HEK293 (cell line): ENCODE data around the gene MKRN2.

Source experiments
- SALL2 ChIP-seq: fragments of 450-650 bp; formaldehyde crosslinking; IDR thresholded peaks from 2 replicates; pipeline ENCODE4 v1.5.0; 2017; ENCODE audit warnings: missing biosample characterization, mild to moderate bottlenecking, missing genetic modification characterization, borderline replicate concordance
- SP3 ChIP-seq: fragments of 450-650 bp; formaldehyde crosslinking; IDR thresholded peaks from 2 replicates; pipeline ENCODE4 v1.5.1; 2016; ENCODE audit warnings: missing biosample characterization, missing genetic modification characterization
- ZBTB20 ChIP-seq: fragments of 450-650 bp; formaldehyde crosslinking; IDR thresholded peaks from 2 replicates; pipeline ENCODE4 v1.5.1; 2016; ENCODE audit warnings: missing biosample characterization, missing genetic modification characterization
- ZNF121 ChIP-seq: fragments of 450-650 bp; formaldehyde crosslinking; IDR thresholded peaks from 2 replicates; pipeline ENCODE4 v1.5.1; 2016; ENCODE audit warnings: missing biosample characterization, missing genetic modification characterization
- ZNF175 ChIP-seq: fragments of 450-650 bp; formaldehyde crosslinking; IDR thresholded peaks from 2 replicates; pipeline ENCODE4 v1.5.1; 2016; ENCODE audit warnings: missing biosample characterization, missing genetic modification characterization
- ZNF202 ChIP-seq: fragments of 450-650 bp; formaldehyde crosslinking; IDR thresholded peaks from 2 replicates; pipeline ENCODE4 v1.5.1; 2016; ENCODE audit warnings: missing biosample characterization, missing genetic modification characterization, borderline replicate concordance
- ZNF548 ChIP-seq: fragments of 450-650 bp; formaldehyde crosslinking; IDR thresholded peaks from 2 replicates; pipeline ENCODE4 v1.5.1; 2016; ENCODE audit warnings: missing biosample characterization, missing genetic modification characterization
- ZNF623 ChIP-seq: fragments of 450-650 bp; formaldehyde crosslinking; IDR thresholded peaks from 2 replicates; pipeline ENCODE4 v1.5.1; 2016; ENCODE audit warnings: missing biosample characterization, missing genetic modification characterization
- ZNF629 ChIP-seq: fragments of 450-650 bp; formaldehyde crosslinking; IDR thresholded peaks from 2 replicates; pipeline ENCODE4 v1.5.1; 2017; ENCODE audit warnings: missing biosample characterization, missing genetic modification characterization
- ZNF768 ChIP-seq: fragments of 450-650 bp; formaldehyde crosslinking; IDR thresholded peaks from 2 replicates; pipeline ENCODE4 v1.5.1; 2018; ENCODE audit warnings: missing biosample characterization, mild to moderate bottlenecking, missing genetic modification characterization
- TF ChIP-seq, protein P1 (sequence below): fragments of 450-650 bp; formaldehyde crosslinking; IDR thresholded peaks from 2 replicates; pipeline ENCODE4 v1.5.1; 2016; ENCODE audit warnings: missing biosample characterization, missing genetic modification characterization
- TF ChIP-seq, protein P2 (sequence below): fragments of 450-650 bp; formaldehyde crosslinking; IDR thresholded peaks from 2 replicates; pipeline ENCODE4 v1.5.1; 2016; ENCODE audit warnings: missing biosample characterization, missing genetic modification characterization
- TF ChIP-seq, protein P3 (sequence below): fragments of 450-650 bp; formaldehyde crosslinking; IDR thresholded peaks from 2 replicates; pipeline ENCODE4 v1.5.1; 2016; ENCODE audit warnings: missing biosample characterization, missing genetic modification characterization, low read depth

DNA sequence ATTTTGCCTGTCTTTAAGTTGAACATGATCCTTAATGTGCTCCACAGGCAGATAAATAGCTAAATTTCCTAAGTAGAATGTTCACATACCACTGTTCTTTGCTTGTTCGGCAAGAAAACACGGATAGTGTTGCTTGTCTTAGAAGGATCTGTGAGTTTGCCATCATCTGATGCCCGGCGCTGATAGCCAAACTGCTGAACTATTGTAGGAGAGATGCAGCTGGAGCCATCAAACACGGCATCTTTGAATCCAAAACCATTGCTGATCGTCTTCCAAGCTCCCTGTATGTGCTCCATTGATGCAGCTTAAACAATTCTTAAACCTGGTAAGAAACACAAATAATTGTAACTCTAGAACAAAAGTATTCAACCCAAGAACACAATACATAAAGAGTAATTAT, 61.5 kb downstream of the MKRN2 start:
- TF ChIP-seq ZNF629 (tag by site-specific recombination) (no peak), ZNF623 (tag by site-specific recombination) (no peak), ZNF548 (tag by site-specific recombination) (no peak), ZNF202 (tag by site-specific recombination) (no peak), SP3 (tag by site-specific recombination) (no peak), ZBTB20 (tag by site-specific recombination) (no peak), ZNF768 (no peak), ZNF121 (tag by site-specific recombination) (no peak), SALL2 (no peak), ZNF175 (tag by site-specific recombination) (no peak)
- TF ChIP-seq, protein P1, sequence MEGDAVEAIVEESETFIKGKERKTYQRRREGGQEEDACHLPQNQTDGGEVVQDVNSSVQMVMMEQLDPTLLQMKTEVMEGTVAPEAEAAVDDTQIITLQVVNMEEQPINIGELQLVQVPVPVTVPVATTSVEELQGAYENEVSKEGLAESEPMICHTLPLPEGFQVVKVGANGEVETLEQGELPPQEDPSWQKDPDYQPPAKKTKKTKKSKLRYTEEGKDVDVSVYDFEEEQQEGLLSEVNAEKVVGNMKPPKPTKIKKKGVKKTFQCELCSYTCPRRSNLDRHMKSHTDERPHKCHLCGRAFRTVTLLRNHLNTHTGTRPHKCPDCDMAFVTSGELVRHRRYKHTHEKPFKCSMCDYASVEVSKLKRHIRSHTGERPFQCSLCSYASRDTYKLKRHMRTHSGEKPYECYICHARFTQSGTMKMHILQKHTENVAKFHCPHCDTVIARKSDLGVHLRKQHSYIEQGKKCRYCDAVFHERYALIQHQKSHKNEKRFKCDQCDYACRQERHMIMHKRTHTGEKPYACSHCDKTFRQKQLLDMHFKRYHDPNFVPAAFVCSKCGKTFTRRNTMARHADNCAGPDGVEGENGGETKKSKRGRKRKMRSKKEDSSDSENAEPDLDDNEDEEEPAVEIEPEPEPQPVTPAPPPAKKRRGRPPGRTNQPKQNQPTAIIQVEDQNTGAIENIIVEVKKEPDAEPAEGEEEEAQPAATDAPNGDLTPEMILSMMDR, result no peak
- TF ChIP-seq, protein P2, sequence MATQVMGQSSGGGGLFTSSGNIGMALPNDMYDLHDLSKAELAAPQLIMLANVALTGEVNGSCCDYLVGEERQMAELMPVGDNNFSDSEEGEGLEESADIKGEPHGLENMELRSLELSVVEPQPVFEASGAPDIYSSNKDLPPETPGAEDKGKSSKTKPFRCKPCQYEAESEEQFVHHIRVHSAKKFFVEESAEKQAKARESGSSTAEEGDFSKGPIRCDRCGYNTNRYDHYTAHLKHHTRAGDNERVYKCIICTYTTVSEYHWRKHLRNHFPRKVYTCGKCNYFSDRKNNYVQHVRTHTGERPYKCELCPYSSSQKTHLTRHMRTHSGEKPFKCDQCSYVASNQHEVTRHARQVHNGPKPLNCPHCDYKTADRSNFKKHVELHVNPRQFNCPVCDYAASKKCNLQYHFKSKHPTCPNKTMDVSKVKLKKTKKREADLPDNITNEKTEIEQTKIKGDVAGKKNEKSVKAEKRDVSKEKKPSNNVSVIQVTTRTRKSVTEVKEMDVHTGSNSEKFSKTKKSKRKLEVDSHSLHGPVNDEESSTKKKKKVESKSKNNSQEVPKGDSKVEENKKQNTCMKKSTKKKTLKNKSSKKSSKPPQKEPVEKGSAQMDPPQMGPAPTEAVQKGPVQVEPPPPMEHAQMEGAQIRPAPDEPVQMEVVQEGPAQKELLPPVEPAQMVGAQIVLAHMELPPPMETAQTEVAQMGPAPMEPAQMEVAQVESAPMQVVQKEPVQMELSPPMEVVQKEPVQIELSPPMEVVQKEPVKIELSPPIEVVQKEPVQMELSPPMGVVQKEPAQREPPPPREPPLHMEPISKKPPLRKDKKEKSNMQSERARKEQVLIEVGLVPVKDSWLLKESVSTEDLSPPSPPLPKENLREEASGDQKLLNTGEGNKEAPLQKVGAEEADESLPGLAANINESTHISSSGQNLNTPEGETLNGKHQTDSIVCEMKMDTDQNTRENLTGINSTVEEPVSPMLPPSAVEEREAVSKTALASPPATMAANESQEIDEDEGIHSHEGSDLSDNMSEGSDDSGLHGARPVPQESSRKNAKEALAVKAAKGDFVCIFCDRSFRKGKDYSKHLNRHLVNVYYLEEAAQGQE (tag by site-specific recombination), result no peak
- TF ChIP-seq, protein P3, sequence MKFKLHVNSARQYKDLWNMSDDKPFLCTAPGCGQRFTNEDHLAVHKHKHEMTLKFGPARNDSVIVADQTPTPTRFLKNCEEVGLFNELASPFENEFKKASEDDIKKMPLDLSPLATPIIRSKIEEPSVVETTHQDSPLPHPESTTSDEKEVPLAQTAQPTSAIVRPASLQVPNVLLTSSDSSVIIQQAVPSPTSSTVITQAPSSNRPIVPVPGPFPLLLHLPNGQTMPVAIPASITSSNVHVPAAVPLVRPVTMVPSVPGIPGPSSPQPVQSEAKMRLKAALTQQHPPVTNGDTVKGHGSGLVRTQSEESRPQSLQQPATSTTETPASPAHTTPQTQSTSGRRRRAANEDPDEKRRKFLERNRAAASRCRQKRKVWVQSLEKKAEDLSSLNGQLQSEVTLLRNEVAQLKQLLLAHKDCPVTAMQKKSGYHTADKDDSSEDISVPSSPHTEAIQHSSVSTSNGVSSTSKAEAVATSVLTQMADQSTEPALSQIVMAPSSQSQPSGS (tag by site-specific recombination), result no peak
